Upper lobe of right lung (tissue), 1 donor: ENCODE results near the gene ANKRD40. TPM values are rescaled to one million over a fixed set of nuclear protein-coding genes. Genes with fewer than 3 reads are reported as not detected.
A peak's percentile ranks its signal among the peaks of the same experiment; 100 is the strongest.

Source experiments
- ATAC-seq: fragments of 200-7000 bp; cut with Tn5 transposase; one replicate; pipeline ENCODE4 v1.9.1; 2020; ENCODE audit warnings: mild to moderate bottlenecking, moderate library complexity
- DNase-seq: peaks from one replicate; pipeline ENCODE4 v3.0.0-alpha.2; 2020
- H3K27ac ChIP-seq: fragments of 200-600 bp; one replicate; pipeline ENCODE4 v1.8.0; 2022
- H3K27me3 ChIP-seq: fragments of 200-600 bp; one replicate; pipeline ENCODE4 v1.8.0; 2022; ENCODE audit warnings: mild to moderate bottlenecking
- H3K36me3 ChIP-seq: fragments of 200-600 bp; one replicate; pipeline ENCODE4 v1.8.0; 2022
- H3K4me1 ChIP-seq: fragments of 200-600 bp; one replicate; pipeline ENCODE4 v1.8.0; 2022
- H3K4me3 ChIP-seq: fragments of 200-600 bp; one replicate; pipeline ENCODE4 v1.8.0; 2022; ENCODE audit warnings: mild to moderate bottlenecking
- H3K9me3 ChIP-seq: fragments of 200-600 bp; one replicate; pipeline ENCODE4 v1.8.0; 2022
- intact Hi-C: fragments of 100-400 bp; cut with DNase I; formaldehyde crosslinking; loops from one replicate; pipeline ENCODE4 v1.11.0; 2022
- total RNA-seq: library from RNA; stranded (reverse); fragmentation: NEBNext Ultra II Directional; extraction: Animal tissue kit (Norgen Biotek cat#: 25700); gene quantifications from one replicate; pipeline ENCODE4 v1.2.1, GENCODE V29; 2021
- TF ChIP-seq, protein P1 (sequence below): fragments of 200-600 bp; IDR thresholded peaks from one replicate; pipeline ENCODE4 v1.8.0; 2022; ENCODE audit warnings: antibody characterized with exemption
- donor health status: DM: no; HTN: yes; CAD: no; lungs with severe emphysema.

The ANKRD40 gene
- total RNA-seq, 1 donor from 2014 or later, result 57.7 TPM

DNA sequence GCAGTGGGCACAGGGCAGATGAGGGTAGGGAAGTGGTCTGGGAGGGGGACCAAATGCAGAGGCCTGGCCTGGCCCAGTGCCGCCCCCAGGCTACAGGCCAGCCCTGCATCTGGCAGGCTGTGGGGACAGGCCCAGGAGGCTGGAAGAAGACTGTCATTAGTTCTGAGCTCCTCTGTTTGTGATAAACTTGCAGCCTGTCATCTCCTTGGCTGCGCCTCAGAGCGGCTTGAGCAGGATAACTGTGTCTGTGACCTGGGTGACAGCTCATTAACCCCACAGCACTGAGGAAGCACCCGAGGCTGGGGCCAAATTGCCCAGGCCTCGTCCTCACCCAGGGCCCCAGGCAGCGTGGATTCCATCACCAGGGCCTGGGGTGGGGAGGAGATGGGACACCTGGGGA, 49.1 kb downstream of the ANKRD40 start:
- no peak for DNase-seq
- H3K4me1 ChIP-seq, result peaks cover 30% of the 10 kb centered on the region

DNA sequence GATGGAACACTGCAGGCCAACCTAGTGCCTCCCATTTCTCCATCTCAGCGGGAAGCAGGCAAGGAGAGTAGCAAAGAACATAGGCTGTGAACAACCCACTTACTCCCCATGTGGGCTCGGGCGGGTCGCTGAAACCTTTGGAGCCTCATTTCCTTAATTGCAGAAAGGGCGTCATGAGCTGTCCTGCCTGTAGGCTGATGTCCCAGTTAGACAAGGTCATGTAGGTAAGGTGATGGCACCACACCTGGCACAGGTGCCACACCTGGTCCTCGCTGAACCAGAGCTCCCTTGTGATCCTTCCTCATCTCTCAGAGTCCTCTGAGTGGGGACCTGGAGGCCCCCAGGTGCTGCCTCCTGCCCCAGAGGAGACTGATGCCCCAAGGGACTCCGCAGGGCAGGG, 50.1 kb downstream of the ANKRD40 start:
- TF ChIP-seq, protein P1, sequence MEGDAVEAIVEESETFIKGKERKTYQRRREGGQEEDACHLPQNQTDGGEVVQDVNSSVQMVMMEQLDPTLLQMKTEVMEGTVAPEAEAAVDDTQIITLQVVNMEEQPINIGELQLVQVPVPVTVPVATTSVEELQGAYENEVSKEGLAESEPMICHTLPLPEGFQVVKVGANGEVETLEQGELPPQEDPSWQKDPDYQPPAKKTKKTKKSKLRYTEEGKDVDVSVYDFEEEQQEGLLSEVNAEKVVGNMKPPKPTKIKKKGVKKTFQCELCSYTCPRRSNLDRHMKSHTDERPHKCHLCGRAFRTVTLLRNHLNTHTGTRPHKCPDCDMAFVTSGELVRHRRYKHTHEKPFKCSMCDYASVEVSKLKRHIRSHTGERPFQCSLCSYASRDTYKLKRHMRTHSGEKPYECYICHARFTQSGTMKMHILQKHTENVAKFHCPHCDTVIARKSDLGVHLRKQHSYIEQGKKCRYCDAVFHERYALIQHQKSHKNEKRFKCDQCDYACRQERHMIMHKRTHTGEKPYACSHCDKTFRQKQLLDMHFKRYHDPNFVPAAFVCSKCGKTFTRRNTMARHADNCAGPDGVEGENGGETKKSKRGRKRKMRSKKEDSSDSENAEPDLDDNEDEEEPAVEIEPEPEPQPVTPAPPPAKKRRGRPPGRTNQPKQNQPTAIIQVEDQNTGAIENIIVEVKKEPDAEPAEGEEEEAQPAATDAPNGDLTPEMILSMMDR, result no peak
- H3K4me3 ChIP-seq, result no peak overlapping the region
- intact Hi-C loops, result no loop called here
- H3K27me3 ChIP-seq, result no peaks in the 10 kb centered on the region
- H3K27ac ChIP-seq, result no peak overlapping the region
- DNase-seq, result no peak
- no peaks in the 10 kb centered on the region for H3K36me3 ChIP-seq
- H3K4me1 ChIP-seq, result peaks cover 30% of the 10 kb centered on the region
- no peak for ATAC-seq
- H3K9me3 ChIP-seq, result no peaks in the 10 kb centered on the region

More for the DNA sequence above, 49.1 kb downstream of the ANKRD40 start:
- ATAC-seq, result no peak
- peak overlapping the region; percentile 11 for H3K27ac ChIP-seq
- no peaks in the 10 kb centered on the region for H3K27me3 ChIP-seq
- intact Hi-C loops, result no loop called here
- TF ChIP-seq, protein P1, result no peak
- no peak overlapping the region for H3K4me3 ChIP-seq
- H3K9me3 ChIP-seq, result no peaks in the 10 kb centered on the region
- no peaks in the 10 kb centered on the region for H3K36me3 ChIP-seq

DNA sequence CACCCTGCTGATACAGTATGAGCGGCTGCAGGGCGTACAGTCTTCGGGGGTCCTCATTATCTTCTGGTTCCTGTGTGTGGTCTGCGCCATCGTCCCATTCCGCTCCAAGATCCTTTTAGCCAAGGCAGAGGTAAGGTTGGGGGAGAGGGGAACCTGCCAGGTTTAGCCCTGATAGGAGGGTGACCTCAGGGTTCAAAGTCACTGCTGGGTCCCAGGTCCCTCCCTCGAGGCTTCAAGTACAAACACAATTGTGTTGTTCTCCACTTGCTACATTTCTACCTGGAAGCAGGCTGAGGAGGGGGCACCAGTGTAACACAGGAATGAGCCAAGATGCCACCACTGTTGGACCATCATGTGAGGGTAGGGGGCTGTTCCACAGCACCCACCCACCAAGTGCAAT, 50.7 kb downstream of the ANKRD40 start:
- ATAC-seq, result no peak
- Histone ChIP-seq H3K4me1 (peaks cover 29% of the 10 kb centered on the region), H3K27me3 (no peaks in the 10 kb centered on the region), H3K9me3 (no peaks in the 10 kb centered on the region), H3K4me3 (no peak overlapping the region), H3K27ac (no peak overlapping the region), H3K36me3 (no peaks in the 10 kb centered on the region)
- no peak for DNase-seq
- intact Hi-C loops, result no loop called here
- TF ChIP-seq, protein P1, result no peak

DNA sequence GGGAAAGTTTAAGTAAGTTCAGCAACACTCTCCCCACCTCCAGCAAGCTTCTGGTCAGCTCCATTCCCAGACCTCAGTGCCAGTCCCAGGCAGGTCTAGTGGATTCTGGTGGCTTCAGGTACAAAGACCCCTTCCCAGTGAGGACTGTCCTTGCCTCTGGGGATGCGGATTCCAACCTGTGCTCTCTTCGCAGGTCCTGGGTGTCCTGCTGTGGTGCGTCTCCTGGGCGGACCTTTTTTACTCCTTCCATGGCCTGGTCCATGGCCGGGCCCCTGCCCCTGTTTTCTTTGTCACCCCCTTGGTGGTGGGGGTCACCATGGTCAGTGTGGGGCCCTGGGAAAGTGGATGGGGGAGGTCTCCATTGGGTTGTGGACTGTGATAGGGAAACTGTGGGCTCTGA, 51.2 kb downstream of the ANKRD40 start:
- TF ChIP-seq, protein P1, result no peak
- peaks cover 23% of the 10 kb centered on the region for H3K4me1 ChIP-seq
- H3K4me3 ChIP-seq, result no peak overlapping the region

DNA sequence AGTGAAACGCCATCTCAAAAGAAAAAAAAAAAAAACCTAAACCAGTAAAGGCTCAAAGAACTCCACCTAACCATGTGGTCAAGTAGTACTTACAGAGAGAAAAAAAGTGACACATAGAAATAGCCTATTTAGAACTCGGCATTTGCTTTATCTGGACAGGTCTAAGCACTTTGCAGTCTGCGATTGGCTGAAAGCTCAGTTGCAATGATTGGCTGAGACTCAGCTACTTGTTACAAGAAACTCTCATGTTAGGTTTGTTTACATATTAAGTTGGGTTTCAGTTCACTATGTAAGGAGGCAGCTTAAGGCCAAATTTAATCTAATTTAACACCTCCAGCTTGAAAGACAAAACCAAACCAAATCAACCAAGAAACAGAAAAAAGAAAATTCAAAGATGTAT, 54.0 kb downstream of the ANKRD40 start:
- Histone ChIP-seq H3K4me3 (no peak overlapping the region), H3K27me3 (no peaks in the 10 kb centered on the region), H3K4me1 (no peaks in the 10 kb centered on the region), H3K9me3 (no peaks in the 10 kb centered on the region), H3K27ac (no peak overlapping the region), H3K36me3 (no peaks in the 10 kb centered on the region)
- no peak for DNase-seq
- intact Hi-C loops, result no loop called here
- peak; percentile 73 for ATAC-seq
- TF ChIP-seq, protein P1, result no peak

More for the DNA sequence above, 51.2 kb downstream of the ANKRD40 start:
- ATAC-seq, result no peak
- no peaks in the 10 kb centered on the region for H3K36me3 ChIP-seq
- H3K9me3 ChIP-seq, result no peaks in the 10 kb centered on the region
- DNase-seq, result no peak
- intact Hi-C loops, result no loop called here
- H3K27ac ChIP-seq, result no peak overlapping the region
- no peaks in the 10 kb centered on the region for H3K27me3 ChIP-seq

DNA sequence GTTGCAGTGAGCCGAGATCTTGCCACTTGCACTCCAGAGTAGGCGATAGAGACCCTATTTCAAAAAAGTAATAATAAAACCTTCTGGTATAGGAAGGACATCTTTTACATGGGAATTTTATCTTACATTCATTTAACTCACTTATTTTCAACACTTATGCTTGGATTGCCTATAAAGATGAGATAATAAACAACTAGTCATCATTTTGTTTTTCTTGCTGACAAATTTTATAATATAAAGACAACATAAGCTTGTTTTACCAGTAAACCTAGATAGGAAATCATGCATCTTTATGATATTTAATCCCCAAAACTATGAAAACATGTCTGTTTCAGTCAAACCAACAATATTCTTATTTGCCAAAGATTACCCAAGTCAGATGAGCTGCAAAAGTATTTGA, 56.1 kb downstream of the ANKRD40 start:
- Histone ChIP-seq H3K9me3 (no peaks in the 10 kb centered on the region), H3K4me1 (no peaks in the 10 kb centered on the region), H3K27ac (no peak overlapping the region), H3K4me3 (no peak overlapping the region), H3K36me3 (no peaks in the 10 kb centered on the region), H3K27me3 (no peaks in the 10 kb centered on the region)
- TF ChIP-seq, protein P1, result no peak
- ATAC-seq (no peak), DNase-seq (no peak)
- intact Hi-C loops, result no loop called here
